NK-92 (cell line): ENCODE results near the gene CELF4.

Experiments used
- DNase-seq: peaks from one replicate; lab custom pipeline; 2025; ENCODE audit not compliant: unreplicated experiment; lab: John Stamatoyannopoulos, UW

CELF4 gene

DNA sequence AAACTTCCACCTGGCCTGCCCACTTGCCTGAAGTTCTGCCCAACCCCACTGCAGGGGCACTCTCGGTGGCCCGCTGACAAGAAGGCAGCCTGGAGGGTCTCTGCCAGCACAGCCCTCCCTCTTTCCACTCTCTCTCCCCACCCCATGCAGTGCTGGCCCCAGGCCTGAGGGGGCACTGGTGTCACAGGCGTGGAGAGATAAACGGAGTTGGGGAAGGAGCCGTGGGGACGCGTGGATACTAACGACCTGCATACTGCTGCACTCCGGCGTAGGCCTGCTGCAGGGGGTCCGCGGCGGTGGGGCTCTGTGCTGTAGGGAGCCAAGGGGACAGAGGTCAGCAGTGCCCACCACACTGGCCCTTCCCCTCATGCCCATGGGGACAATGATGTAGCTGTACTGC is 299.3 kb downstream of the CELF4 start:
- DNase-seq: no peak

DNA sequence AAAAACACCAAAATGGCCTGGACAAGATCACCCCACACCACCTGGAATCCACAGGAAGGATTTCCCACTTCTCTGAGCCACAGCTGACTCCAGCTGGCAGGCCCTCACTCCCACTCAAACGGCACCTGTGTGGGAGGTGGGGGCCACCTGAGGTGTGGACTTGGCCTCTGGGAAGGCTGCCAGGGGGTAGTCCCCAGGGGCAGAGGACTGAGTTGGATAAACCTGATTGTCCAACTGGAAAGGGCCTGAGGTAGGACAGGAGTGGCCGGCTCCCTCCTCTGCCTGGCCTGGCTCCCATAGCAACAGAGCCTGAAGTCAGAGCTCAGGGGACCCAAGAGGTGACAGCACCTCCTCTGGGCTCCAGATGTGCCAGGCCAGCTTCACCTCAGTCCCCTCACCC is 300.2 kb downstream of the CELF4 start:
- no peak for DNase-seq

- DNase-seq: no peak
Measured at GRCh38 chr18:37264956-37265355, 300.6 kb downstream of the CELF4 start.

DNA sequence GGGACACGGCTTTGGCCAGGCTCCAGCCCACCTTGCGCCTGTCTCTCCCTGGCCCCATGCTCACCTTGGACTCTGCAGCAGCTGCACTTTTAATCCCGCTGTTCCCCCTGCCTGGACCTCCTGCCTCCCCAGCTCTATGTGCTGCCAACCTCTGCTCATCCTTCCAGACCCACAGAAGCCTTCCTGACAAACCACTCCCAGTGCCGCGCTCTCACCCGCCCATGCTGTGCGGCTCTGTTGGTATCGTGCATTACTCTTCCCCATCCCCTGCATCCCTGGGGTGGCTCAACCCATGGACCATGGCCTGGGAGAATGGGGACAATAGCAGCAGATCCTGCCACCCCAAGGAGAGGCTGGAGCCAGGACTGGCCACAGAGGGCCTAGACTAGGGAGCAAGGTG is 303.6 kb downstream of the CELF4 start:
- DNase-seq: no peak

- DNase-seq: no peak
Measured at GRCh38 chr18:37261246-37261840, 304.3 kb downstream of the CELF4 start.

- DNase-seq: no peak
Measured at GRCh38 chr18:37260367-37261093, 305.1 kb downstream of the CELF4 start.

- DNase-seq: no peak
Measured at GRCh38 chr18:37259711-37260110, 305.9 kb downstream of the CELF4 start.

DNA sequence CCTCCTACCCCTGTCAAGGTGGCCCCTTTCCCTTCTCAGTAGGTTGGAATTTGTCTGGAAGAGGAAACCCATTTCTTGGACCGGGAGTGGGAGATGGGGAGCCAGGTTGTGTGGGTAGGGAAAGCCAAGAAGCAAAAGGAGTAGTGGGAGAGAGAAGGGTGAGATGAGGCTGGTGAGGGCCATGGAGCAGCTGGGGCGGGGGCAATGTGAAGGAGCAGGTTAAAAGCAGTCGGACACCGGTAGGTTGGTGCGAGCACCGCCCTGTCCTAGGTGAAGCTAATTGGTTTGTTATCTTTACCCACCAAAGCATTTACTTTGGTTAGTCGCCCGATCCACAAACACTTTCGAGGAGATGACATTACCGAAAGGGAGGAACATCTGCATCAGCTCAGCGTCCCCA is 306.8 kb downstream of the CELF4 start:
- no peak for DNase-seq

DNA sequence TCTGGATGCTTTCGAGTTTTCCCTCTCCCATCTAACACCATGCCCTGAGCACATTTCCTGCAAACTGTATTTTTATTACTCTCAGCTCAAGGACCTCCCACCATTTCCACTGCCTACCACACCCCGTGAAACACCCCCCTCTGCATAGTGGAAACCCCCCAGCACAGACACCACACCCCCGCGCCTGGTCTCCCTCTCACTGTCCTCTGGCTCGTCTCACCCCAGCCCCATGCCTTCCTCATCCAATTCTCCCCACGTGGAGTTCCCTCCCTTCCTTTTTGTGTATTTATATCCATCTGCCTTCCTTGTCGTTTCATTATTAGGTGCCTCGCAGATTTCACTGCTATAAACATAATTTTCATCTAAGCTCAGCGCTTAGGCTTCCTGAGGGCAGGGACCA is 307.5 kb downstream of the CELF4 start:
- DNase-seq: no peak

- no peak for DNase-seq
Measured at GRCh38 chr18:37254973-37255372, 310.6 kb downstream of the CELF4 start.

- DNase-seq: no peak
Measured at GRCh38 chr18:37254236-37254754, 311.3 kb downstream of the CELF4 start.

GRCh38 chr18:37253394-37254235 is 312.0 kb downstream of the CELF4 start:
- DNase-seq: no peak

- DNase-seq: no peak
Measured at GRCh38 chr18:37252854-37253393, 312.7 kb downstream of the CELF4 start.

DNA sequence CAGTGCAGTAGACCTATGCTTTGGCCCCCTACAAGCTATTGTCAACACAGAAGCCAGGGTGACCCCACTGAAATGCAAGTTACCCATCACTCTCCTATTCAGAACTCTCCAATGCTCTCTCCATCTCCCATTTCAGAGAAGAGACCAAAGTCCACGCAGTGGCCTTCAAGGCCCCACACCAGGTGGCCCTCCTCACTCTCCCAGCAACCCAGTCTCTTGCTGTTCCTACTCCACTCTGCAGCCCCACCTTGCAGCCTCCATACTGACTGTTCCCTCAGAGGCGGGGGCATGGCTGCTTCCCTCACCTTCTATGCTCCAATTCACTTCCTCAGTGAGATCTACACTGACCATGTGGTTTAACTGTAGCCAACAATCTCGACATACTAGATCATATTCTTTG is 313.3 kb downstream of the CELF4 start:
- DNase-seq: no peak

GRCh38 chr18:37251679-37252078 is 313.9 kb downstream of the CELF4 start:
- DNase-seq: no peak

DNA sequence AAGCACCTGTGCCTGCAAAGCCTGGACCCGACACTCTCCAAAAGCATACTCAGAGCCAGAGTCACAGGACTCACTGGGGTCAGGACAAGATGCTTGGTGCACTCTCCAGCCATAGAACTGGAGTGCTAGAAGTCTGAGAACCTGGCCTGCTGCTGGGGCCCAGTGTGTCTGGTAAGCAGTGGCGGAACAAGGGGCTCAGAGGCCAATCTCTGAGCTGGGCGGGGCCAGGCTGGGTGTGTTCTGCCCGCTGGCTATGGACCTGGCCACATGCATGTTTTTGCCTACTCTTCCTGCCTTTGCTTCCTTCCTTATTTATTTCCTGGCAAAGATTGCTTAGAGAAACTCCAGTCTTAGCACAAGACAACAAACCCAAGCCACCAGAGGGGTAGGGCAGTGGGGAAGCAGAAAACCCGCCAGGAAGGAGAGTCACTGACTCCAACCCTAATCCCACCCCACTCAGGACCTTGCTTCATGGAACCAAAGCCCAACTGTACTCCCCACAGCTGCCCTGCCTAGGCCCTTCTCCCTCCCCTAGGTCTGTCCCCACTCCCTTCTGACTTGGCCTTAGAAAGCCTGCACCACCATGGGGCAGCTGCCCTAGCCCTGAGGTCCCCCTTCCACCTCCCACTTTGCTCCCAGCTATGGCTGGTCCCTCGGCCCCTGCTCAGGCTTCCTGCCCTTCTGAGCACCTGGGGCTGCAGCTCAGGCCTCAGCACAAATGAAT is 315.5 kb downstream of the CELF4 start:
- no peak for DNase-seq

- DNase-seq: no peak
Measured at GRCh38 chr18:37249171-37249886, 316.3 kb downstream of the CELF4 start.

- DNase-seq: no peak
Measured at GRCh38 chr18:37248281-37248680, 317.3 kb downstream of the CELF4 start.

DNA sequence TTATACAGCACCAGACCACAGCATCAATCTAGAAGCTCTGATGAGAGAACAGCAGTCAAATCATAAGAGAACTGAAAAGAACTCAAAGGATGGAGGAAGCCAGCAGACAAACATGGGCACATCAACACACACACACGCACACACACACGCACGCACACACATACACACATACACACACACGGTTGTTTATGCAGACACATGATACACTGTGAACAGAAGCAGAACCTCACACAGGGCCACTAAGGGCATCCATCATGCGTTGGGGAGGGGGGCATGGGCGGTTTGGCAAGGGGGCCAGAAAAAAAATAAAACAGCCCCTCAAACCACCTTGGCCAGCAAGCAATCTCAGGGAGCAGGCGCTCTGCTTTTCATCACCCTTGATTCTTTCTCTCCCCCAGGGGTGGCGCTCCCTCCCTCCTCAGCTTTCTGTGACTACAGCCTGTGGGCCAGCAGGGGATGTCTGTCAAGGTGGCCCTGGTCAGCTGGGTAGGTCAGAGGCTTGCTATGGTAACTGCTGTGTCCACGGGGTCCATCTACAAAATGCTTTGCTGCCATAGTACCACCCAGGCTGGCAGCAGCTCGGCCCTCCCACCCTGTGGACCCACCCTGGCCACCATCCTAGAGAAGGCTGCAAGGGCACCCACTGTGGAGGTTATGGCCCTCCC is 318.0 kb downstream of the CELF4 start:
- no peak for DNase-seq
